K562 (cell line): ENCODE results near the gene VPS18. TPM values are rescaled to one million over a fixed set of nuclear protein-coding genes. Genes with fewer than 3 reads are reported as not detected.

Experiments
- ATAC-seq: fragments of 200-7000 bp; cut with Tn5 transposase; 3 replicates; pipeline ENCODE4 v1.9.1; 2020; ENCODE audit warnings: moderate library complexity
- BruUV-seq: library from RNA; stranded (reverse); fragments of 400-500 nt; replicated peaks from 2 replicates; lab custom pipeline; 2021; lab: Mats Ljungman, UMichigan
- CTCF ChIA-PET: fragments of 300-600 bp; formaldehyde crosslinking; extraction: SDS; loops from one replicate; lab custom pipeline; 2021; ENCODE audit warnings: low intra/inter-chr PET ratio; lab: Yijun Ruan, JAX
- POLR2A ChIA-PET: fragments of 300-600, 350-650 bp; sonication (Branson Sonifier 250); formaldehyde crosslinking; extraction: SDS; loops from one replicate; lab custom pipeline; 2021; ENCODE audit warnings: antibody characterized with exemption, inconsistent platforms; lab: Yijun Ruan, JAX
- DNase-seq, 4 experiments: peaks; one replicate each; pipeline versions ENCODE4 v3.0.0 to v3.0.0-alpha.2; 2011 to 2018; ENCODE audit warnings: low spot score in 3 of 4, mixed read lengths in 3 of 4; ENCODE audit errors: extremely low read depth in 1 of 4
- FAIRE-seq: peaks from 2 replicates; lab custom pipeline; 2011; peaks lifted over from hg19 to GRCh38; lab: Jason Lieb, UNC
- H2AFZ ChIP-seq: 2 replicates; pipeline ENCODE4 v1.6.0; 2011; ENCODE audit warnings: low read depth, low read length, control low read depth, inconsistent platforms
- H3K27ac ChIP-seq: fragments of 200-600 bp; 3 replicates; pipeline ENCODE4 v1.8.0; 2011; ENCODE audit warnings: low read depth, mild to moderate bottlenecking, control low read depth, inconsistent platforms, low read length, moderate library complexity, mixed read lengths; ENCODE audit errors: extremely low read depth
- H3K27me3 ChIP-seq, 2 experiments: fragments of 300-600 bp in 1 of 2; 2 replicates in 1 of 2; 3 replicates in 1 of 2; pipeline versions ENCODE4 v1.6.0 to v1.8.0; 2011; ENCODE audit warnings: inconsistent platforms in 2 of 2, low read length in 2 of 2, mild to moderate bottlenecking in 1 of 2, mixed read lengths in 1 of 2, moderate library complexity in 1 of 2; ENCODE audit not compliant: control insufficient read depth in 2 of 2, insufficient read depth in 2 of 2
- H3K36me3 ChIP-seq: fragments of 300-600 bp; 3 replicates; pipeline ENCODE4 v1.8.0; 2011; ENCODE audit warnings: mild to moderate bottlenecking, low read length, inconsistent platforms; ENCODE audit not compliant: control insufficient read depth, insufficient read depth
- H3K4me1 ChIP-seq, 2 experiments: fragments of 200-600 bp in 1 of 2; replicated peaks in 1 of 2; 2 replicates in 1 of 2; 3 replicates in 1 of 2; pipeline versions ENCODE4 v1.5.1 to v1.8.0; 2011; ENCODE audit warnings: inconsistent platforms in 2 of 2, low read length in 2 of 2, mild to moderate bottlenecking in 1 of 2, mixed read lengths in 1 of 2, moderate library complexity in 1 of 2; ENCODE audit not compliant: control insufficient read depth in 2 of 2, insufficient read depth in 2 of 2
- H3K4me2 ChIP-seq: 2 replicates; pipeline ENCODE4 v1.6.1; 2011; ENCODE audit warnings: low read length, control low read depth, inconsistent platforms, mixed read lengths; ENCODE audit not compliant: insufficient read depth
- H3K4me3 ChIP-seq: fragments of 200-600 bp; sonication (generic), shearing (Covaris generic); 2 replicates; pipeline ENCODE4 v1.5.1; 2016; ENCODE audit warnings: control low read depth, inconsistent platforms
- H3K79me2 ChIP-seq: fragments of 200-600 bp; 3 replicates; pipeline ENCODE4 v1.8.0; 2011; ENCODE audit warnings: low read length, inconsistent platforms; ENCODE audit not compliant: control insufficient read depth, insufficient read depth
- H3K9ac ChIP-seq, 2 experiments: 2 replicates each; pipeline versions ENCODE4 v1.6.0 to v1.6.1; 2011; ENCODE audit warnings: low read depth in 2 of 2, low read length in 2 of 2, control low read depth in 1 of 2, inconsistent platforms in 1 of 2, mild to moderate bottlenecking in 1 of 2, mixed read lengths in 1 of 2; ENCODE audit not compliant: insufficient read depth in 1 of 2
- H3K9me1 ChIP-seq: one replicate; pipeline ENCODE4 v1.6.0; 2011; ENCODE audit warnings: inconsistent platforms, mild to moderate bottlenecking, low read length, moderate library complexity; ENCODE audit not compliant: control insufficient read depth, insufficient read depth
- H3K9me3 ChIP-seq: replicated peaks from 2 replicates; pipeline ENCODE4 v1.5.1; 2011; ENCODE audit warnings: low read depth, low read length, inconsistent platforms; ENCODE audit not compliant: control insufficient read depth, insufficient read depth
- H4K20me1 ChIP-seq: replicated peaks from 2 replicates; pipeline ENCODE4 v1.6.1; 2011; ENCODE audit warnings: low read length, inconsistent platforms, mixed read lengths; ENCODE audit not compliant: control insufficient read depth, insufficient read depth
- FUS ChIP-seq: fragments of 200-400 bp; formaldehyde crosslinking; optimal IDR thresholded peaks from 2 replicates; pipeline ENCODE3; 2017; ENCODE audit warnings: low read depth, low read length
- GATA2 ChIP-seq: sonication (generic); formaldehyde crosslinking; IDR thresholded peaks from 2 replicates; pipeline ENCODE4 v1.4.0; 2020; ENCODE audit warnings: mild to moderate bottlenecking, missing genetic modification reagents
- SFPQ ChIP-seq: fragments of 200-400 bp; formaldehyde crosslinking; IDR thresholded peaks from 2 replicates; pipeline ENCODE4 v1.6.1; 2017; ENCODE audit warnings: mild to moderate bottlenecking, low read depth, low read length, moderate library complexity
- ZC3H4 ChIP-seq: sonication (generic); formaldehyde crosslinking; IDR thresholded peaks from 2 replicates; pipeline ENCODE4 v1.9.0; 2021; ENCODE audit warnings: missing genetic modification reagents, borderline replicate concordance
- ZNF785 ChIP-seq: fragments of 250-450 bp; sonication (Bioruptor Pico); IDR thresholded peaks from 2 replicates; pipeline ENCODE4 v1.4.0; 2020; ENCODE audit warnings: mild to moderate bottlenecking
- WGBS: fragments of 100-300 bp; shearing (Covaris generic); methylation state at CpG from one replicate; pipeline ENCODE4 v1.1.6; 2016; ENCODE audit warnings: low coverage, mixed read lengths; ENCODE audit not compliant: insufficient coverage; ENCODE audit errors: missing lambda C conversion rate; 5-methylcytosine and 5-hydroxymethylcytosine counted together
- in situ Hi-C: fragments of 300-500 bp; cut with MboI; formaldehyde crosslinking; loops from 4 replicates; pipeline ENCODE4 v1.15.0; 2018; ENCODE audit warnings: inconsistent platforms, mixed read lengths
- intact Hi-C: fragments of 100-400 bp; cut with micrococcal nuclease; formaldehyde crosslinking; loops from 2 replicates; pipeline ENCODE4 v1.14.2; 2022
- polyA plus RNA-seq, 8 experiments: library from polyadenylated mRNA; depleted of rRNA in 4 of 8; stranded (reverse) in 5 of 8; unstranded in 3 of 8; fragments of >200 nt; fragmentation: Nextera tagmentation in 2 of 8; fragmentation: Illumina TruSeq in 1 of 8; extraction: Ambion mirVana in 2 of 8; extraction: Trizol in 1 of 8; gene quantifications; 2 replicates each; pipeline versions ENCODE4 v1.2.1 to v1.2.3, GENCODE V29; 2011 to 2014; ENCODE audit warnings: inconsistent platforms in 1 of 8, missing spikeins in 1 of 8
- total RNA-seq, 7 experiments: library from RNA; depleted of rRNA in 6 of 7; stranded (reverse); fragments of >200 nt in 6 of 7; fragmentation: Illumina TruSeq in 2 of 7; extraction: Trizol in 2 of 7; gene quantifications; 2 replicates each; pipeline versions ENCODE4 v1.2.1 to v1.2.3, GENCODE V29; 2011 to 2021; ENCODE audit warnings: low replicate concordance in 1 of 7

The VPS18 gene
- total and polyA plus RNA-seq, 9 of the 15 experiments (the other 6 are each of a cell fraction or from before 2014, with no cell fraction given) = 0.73 to 19.9 (median 8.5) TPM

GRCh38 chr15:40926659-40927494 lies 32.6 kb downstream of the VPS18 start:
- H3K36me3 ChIP-seq = no peaks in the 10 kb centered on the region
- peak overlapping the region in 1 of 2 experiments; percentile 86; a peak in 2 of 4 replicates for H3K9ac ChIP-seq
- WGBS = 66% methylated on average over 31 of the region's 33 CpGs
- CTCF ChIA-PET = no interaction called here
- no peaks in the 10 kb centered on the region for H3K9me3 ChIP-seq
- no peak overlapping the region for H3K4me3 ChIP-seq
- H3K4me1 ChIP-seq = peaks cover 12 to 64% of the 10 kb centered on the region in 2 experiments
- 0 out of 2 replicates have a peak, but pooled peaks cover 4% of the 10 kb centered on the region for H4K20me1 ChIP-seq
- no peak for DNase-seq
- H3K4me2 ChIP-seq = 0 out of 2 replicates have a peak overlapping the region, but pooled peaks have one; percentile 8
- peak; percentile 40 for FAIRE-seq
- ATAC-seq = no peak
- H3K79me2 ChIP-seq = no peaks in the 10 kb centered on the region
- H2AFZ ChIP-seq = peak overlapping the region; percentile 81; the same call in 1 of the 2 replicates
- TF ChIP-seq FUS (no peak), ZC3H4 (no peak), GATA2 (0 out of 2 replicates have a peak, but pooled peaks have one; percentile 12), ZNF785 (CRISPR knock-in tag) (no peak), SFPQ (no peak)
- POLR2A ChIA-PET = interaction anchor here (1.1 kb wide), 1 partner anchor 32 kb away, joined by 3 read pairs; no protein-coding TSS in a partner anchor
- in situ Hi-C loops = no loop called here
- H3K27me3 ChIP-seq = peaks cover 0 to 19% of the 10 kb centered on the region in 2 experiments; a peak in 2 of 5 replicates
- H3K27ac ChIP-seq = no peak overlapping the region
- no TSS peak for BruUV-seq
- no peaks in the 10 kb centered on the region for H3K9me1 ChIP-seq
- intact Hi-C loops = no loop called here
